ENCODE results near the gene FCHSD2. TPM values are rescaled to one million over a fixed set of nuclear protein-coding genes. Genes with fewer than 3 reads are reported as not detected.

FCHSD2 gene
- polyA plus RNA-seq, 1 donor (not counting 4 experiments of a cell fraction or from before 2014, with no cell fraction given), result 14.2 TPM

DNA sequence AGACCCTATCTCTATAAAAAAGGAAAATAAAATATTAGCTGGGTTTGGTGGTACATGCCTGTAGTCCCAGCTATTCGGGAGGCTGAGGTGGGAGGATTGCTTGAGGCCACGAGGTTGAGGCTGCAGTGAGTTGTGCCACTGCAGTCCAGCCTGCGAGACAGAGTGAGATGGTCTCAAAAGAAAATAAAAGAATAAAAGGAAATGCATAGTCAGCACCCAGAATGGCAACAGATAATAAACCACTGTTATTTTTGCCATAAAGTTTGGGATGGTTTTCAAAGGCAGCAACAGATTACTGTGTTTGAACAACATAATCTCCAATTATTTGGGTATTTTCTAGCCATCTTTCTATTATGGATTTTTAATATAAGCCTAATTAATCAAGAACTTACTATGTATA is 266.0 kb downstream of the FCHSD2 start:
- no peak overlapping the region for H3K9ac ChIP-seq (ENCODE audit: control insufficient read depth, extremely low read depth, insufficient read depth, low read length)
- FAIRE-seq (no peak), DNase-seq (ENCODE audit: low read depth, low spot score) (no peak)
- no peaks in the 10 kb centered on the region for H3K9me3 ChIP-seq (ENCODE audit: control insufficient read depth, low read depth, low read length)
- no peak for TF ChIP-seq EZH2 (IDR thresholded peaks at IDR 0.05; ENCODE audit: low read length)
- TF ChIP-seq CTCF (optimal IDR thresholded peaks at IDR 0.05 in 1 of 3, IDR thresholded peaks at IDR 0.05 in 1 of 3, conservative IDR thresholded peaks at IDR 0.05 in 1 of 3; ENCODE audit: extremely low read depth in 1 of 3, insufficient read depth in 2 of 3, low read length in 3 of 3), result no peak
- no peaks in the 10 kb centered on the region for H3K4me1 ChIP-seq (ENCODE audit: control insufficient read depth, extremely low read depth, insufficient read depth, low read length)
- H3K9me1 ChIP-seq (ENCODE audit: control insufficient read depth, extremely low read depth, insufficient read depth, low read length), result no peaks in the 10 kb centered on the region
- H3K27ac ChIP-seq (ENCODE audit: control insufficient read depth, insufficient read depth, low read length), result no peak overlapping the region
- dilution Hi-C loops (cut with MboI; ENCODE audit: extremely low pct_ligation_motif_present, low sequenced_read_pairs), result no loop called here
- no peak overlapping the region for H3K4me2 ChIP-seq (ENCODE audit: control insufficient read depth, extremely low read depth, insufficient read depth, low read depth, low read length)
- no peaks in the 10 kb centered on the region for H3K79me2 ChIP-seq (ENCODE audit: control insufficient read depth, insufficient read depth, low read length)
- no peaks in the 10 kb centered on the region for H3K27me3 ChIP-seq (ENCODE audit: control insufficient read depth, extremely low read depth, insufficient read depth, low read length)
- no peaks in the 10 kb centered on the region for H4K20me1 ChIP-seq (ENCODE audit: control insufficient read depth, extremely low read depth, insufficient read depth, low read length)
- no peaks in the 10 kb centered on the region for H3K36me3 ChIP-seq (ENCODE audit: control insufficient read depth in 2 of 2, extremely low read depth in 1 of 2, insufficient read depth in 2 of 2, low read length in 2 of 2)
- H2AFZ ChIP-seq (ENCODE audit: control insufficient read depth, low read length), result no peak overlapping the region
- no peak overlapping the region for H3K4me3 ChIP-seq (ENCODE audit: control insufficient read depth in 2 of 3, extremely low read depth in 1 of 3, insufficient read depth in 2 of 3, low read depth in 1 of 3, low read length in 3 of 3)

DNA sequence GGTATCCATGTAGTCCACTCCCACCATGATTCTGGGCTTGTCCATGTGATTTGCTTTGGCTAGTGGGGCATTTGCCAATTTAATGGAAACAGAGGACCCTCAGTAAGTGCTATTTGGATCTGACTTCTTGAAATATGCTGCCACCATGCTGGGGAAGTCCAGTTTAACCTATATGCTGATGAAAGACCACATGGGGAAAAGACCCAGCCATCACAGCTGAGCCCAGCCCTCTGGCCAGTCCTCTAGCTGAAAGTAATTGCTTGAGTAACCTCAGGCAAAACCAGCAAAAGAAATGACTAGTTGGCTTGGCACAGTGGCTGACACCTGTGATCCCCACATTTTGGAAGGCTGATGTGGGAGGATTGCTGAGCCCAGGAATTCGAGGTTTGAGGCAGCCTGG is 266.4 kb downstream of the FCHSD2 start:
- Histone ChIP-seq H3K9ac (ENCODE audit: control insufficient read depth, extremely low read depth, insufficient read depth, low read length) (no peak overlapping the region), H3K4me1 (ENCODE audit: control insufficient read depth, extremely low read depth, insufficient read depth, low read length) (no peaks in the 10 kb centered on the region), H3K27ac (ENCODE audit: control insufficient read depth, insufficient read depth, low read length) (no peak overlapping the region), H3K9me3 (ENCODE audit: control insufficient read depth, low read depth, low read length) (no peaks in the 10 kb centered on the region), H3K36me3 (ENCODE audit: control insufficient read depth in 2 of 2, extremely low read depth in 1 of 2, insufficient read depth in 2 of 2, low read length in 2 of 2) (no peaks in the 10 kb centered on the region), H4K20me1 (ENCODE audit: control insufficient read depth, extremely low read depth, insufficient read depth, low read length) (no peaks in the 10 kb centered on the region), H3K27me3 (ENCODE audit: control insufficient read depth, extremely low read depth, insufficient read depth, low read length) (no peaks in the 10 kb centered on the region), H3K4me3 (ENCODE audit: control insufficient read depth in 2 of 3, extremely low read depth in 1 of 3, insufficient read depth in 2 of 3, low read depth in 1 of 3, low read length in 3 of 3) (no peak overlapping the region), H3K79me2 (ENCODE audit: control insufficient read depth, insufficient read depth, low read length) (no peaks in the 10 kb centered on the region), H2AFZ (ENCODE audit: control insufficient read depth, low read length) (no peak overlapping the region), H3K9me1 (ENCODE audit: control insufficient read depth, extremely low read depth, insufficient read depth, low read length) (no peaks in the 10 kb centered on the region), H3K4me2 (ENCODE audit: control insufficient read depth, extremely low read depth, insufficient read depth, low read depth, low read length) (no peak overlapping the region)
- dilution Hi-C loops (cut with MboI; ENCODE audit: extremely low pct_ligation_motif_present, low sequenced_read_pairs), result no loop called here
- TF ChIP-seq EZH2 (IDR thresholded peaks at IDR 0.05; ENCODE audit: low read length), result no peak
- TF ChIP-seq CTCF (optimal IDR thresholded peaks at IDR 0.05 in 1 of 3, IDR thresholded peaks at IDR 0.05 in 1 of 3, conservative IDR thresholded peaks at IDR 0.05 in 1 of 3; ENCODE audit: extremely low read depth in 1 of 3, insufficient read depth in 2 of 3, low read length in 3 of 3), result no peak
- DNase-seq (ENCODE audit: low read depth, low spot score) (no peak), FAIRE-seq (no peak)
